Measurements from ENCODE around the gene MCHR1.
"Not testable (repeated sequence)": the region's sequence is repeated elsewhere in the genome, so short reads cannot be mapped to it uniquely, and the experiment has no call there.

Gene MCHR1

DNA sequence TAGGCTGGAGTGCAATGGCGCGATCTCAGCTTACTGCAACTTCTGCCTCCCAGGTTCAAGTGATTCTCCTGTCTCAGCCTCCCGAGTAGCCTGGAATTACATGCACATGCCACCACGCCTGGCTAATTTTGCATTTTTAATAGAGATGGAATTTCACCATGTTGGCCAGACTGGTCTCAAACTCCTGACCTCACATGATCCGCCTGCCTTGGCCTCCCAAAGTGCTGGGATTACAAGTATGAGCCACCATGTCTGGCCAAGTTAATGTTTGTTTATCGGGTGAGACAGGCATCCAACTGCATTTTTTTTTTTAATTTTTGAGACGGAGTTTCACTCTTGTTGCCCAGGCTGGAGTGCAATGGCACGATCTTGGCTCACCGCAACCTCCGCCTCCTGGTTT is 22.6 kb upstream of the MCHR1 start:
- DNase-seq = not testable (repeated sequence)

DNA sequence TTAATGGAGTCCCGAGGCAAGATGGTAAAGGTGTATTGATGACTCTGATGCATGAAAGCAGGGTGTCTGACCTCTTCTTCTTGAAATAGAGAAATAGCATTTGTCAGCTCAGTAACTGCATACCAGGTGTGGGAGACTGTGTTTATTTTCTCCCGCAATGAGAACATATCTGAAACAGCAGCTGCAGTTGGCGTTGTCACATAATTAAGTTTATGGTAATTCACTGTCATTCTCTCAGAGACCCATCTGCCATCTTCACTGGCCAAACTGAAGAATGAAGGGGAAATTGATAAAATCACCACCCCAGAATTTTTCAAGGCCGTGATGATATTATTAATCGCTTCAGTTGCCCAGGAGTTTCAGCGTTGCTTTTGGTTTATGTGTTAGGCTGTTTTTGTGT is 20.1 kb upstream of the MCHR1 start:
- no peak for DNase-seq

GRCh38 chr22:40660730-40661129 is 18.6 kb upstream of the MCHR1 start:
- DNase-seq = no peak

- DNase-seq = no peak
Measured at GRCh38 chr22:40661671-40662070, 17.6 kb upstream of the MCHR1 start.

DNA sequence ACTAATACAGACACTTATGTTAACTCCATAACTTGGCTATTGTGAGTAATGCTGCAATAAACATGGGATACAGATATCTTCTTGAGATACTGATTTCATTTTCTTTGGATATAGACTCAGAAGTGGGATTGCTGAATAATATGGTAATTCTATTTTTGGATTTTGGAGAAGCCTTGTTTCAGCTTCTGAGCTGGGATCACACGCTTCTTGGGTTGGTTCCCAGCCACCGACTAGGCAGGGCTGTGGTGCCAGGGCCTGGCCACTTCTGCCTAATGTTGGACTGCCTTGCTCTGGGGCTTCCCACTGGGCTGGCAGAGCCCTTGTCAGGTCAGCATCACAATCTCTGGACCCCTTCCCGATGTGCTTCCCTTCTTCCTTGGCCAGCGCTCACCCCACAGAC is 14.0 kb upstream of the MCHR1 start:
- DNase-seq = no peak

DNA sequence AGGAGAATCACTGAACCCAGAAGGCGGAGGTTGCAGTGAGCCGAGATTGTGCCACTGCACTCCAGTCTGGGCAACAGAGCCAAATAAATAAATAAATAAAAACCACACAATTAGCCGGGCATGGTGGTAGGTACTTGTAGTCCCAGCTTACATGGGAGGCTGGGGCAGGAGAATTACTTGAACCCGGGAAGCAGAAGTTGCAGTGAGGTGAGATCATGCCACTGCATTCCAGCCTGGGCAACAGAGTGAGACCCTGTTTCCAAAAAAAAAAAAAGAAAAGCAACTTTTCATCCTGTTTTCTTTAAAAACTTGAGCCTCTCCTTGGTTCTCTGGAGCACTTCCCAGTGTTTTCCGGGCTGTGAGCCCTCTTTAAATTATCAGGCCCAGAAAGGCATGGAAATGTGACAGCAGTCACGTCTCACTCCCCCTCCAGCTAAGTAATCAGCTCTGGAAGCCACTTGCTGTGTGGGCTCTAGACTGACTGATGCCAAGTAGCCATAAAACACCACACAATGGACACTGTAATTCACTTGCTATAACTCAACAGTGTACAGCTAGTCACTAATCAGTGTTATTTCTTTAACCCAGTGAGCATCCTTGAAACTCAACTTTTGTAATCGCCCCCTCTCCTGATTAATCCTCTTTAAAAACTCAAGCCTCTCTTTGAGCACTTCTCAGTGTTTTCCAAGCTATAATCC is 13.0 kb upstream of the MCHR1 start:
- no peak for DNase-seq

- no peak for DNase-seq
Measured at GRCh38 chr22:40668611-40669411, 10.5 kb upstream of the MCHR1 start.

- DNase-seq = no peak
Measured at GRCh38 chr22:40670058-40670457, 9.2 kb upstream of the MCHR1 start.

GRCh38 chr22:40671369-40671768 is 7.9 kb upstream of the MCHR1 start:
- DNase-seq = no peak

- no peak for DNase-seq
Measured at GRCh38 chr22:40671796-40672360, 7.4 kb upstream of the MCHR1 start.

- no peak for DNase-seq
Measured at GRCh38 chr22:40673017-40673416, 6.3 kb upstream of the MCHR1 start.

GRCh38 chr22:40674274-40674673 is 5.0 kb upstream of the MCHR1 start:
- no peak for DNase-seq

GRCh38 chr22:40676166-40676565 is 3.1 kb upstream of the MCHR1 start:
- DNase-seq = not testable (repeated sequence)

- DNase-seq = no peak
Measured at GRCh38 chr22:40676644-40677043, 2.6 kb upstream of the MCHR1 start.

GRCh38 chr22:40678493-40679248 is 613 bp upstream of the MCHR1 start:
- no peak for DNase-seq

DNA sequence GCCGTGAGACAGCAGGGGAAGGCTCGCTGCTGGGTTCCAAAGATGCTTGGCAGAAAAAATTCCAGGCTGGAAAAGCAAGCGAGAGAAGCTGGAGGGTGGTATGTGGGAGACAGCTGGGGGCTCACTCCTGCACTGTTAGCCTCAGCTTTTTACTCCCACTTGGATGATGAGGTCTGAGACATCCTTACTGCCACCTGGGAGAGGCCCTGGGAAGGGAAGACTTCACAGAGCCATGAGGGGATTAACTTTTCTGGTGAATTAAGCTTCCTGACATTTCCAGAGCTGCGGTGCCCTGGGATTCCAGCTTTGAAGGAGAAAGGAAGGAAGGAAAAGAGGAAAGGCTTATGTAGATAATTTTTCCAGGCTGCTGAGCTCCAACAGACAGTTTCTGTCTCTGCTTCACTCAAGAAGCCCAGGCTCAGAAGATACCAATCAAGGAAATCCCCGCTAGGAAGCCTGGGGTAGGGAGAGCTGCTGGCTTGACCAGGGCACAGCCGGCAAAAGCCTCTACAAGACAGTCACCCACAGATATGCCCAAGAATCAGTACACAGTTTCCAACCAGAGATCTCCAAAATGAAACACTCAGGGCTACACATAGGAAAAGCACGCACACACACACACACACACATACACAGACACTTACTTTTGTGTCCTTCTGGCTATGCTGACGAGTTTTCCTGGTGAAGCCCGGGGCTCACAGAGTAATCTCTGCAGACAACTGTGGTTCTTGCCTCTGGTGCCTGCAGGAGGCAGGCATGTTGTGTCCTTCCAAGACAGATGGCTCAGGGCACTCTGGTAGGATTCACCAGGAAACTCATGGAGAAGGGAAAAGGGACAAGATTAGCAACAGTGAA is 907 bp downstream of the MCHR1 start:
- DNase-seq = no peak

- DNase-seq = no peak
Measured at GRCh38 chr22:40680819-40681183, 1.5 kb downstream of the MCHR1 start.

DNA sequence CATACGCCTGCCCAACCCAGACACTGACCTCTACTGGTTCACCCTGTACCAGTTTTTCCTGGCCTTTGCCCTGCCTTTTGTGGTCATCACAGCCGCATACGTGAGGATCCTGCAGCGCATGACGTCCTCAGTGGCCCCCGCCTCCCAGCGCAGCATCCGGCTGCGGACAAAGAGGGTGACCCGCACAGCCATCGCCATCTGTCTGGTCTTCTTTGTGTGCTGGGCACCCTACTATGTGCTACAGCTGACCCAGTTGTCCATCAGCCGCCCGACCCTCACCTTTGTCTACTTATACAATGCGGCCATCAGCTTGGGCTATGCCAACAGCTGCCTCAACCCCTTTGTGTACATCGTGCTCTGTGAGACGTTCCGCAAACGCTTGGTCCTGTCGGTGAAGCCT is 2.2 kb downstream of the MCHR1 start:
- no peak for DNase-seq

- no peak for DNase-seq
Measured at GRCh38 chr22:40684728-40685127, 5.4 kb downstream of the MCHR1 start.

DNA sequence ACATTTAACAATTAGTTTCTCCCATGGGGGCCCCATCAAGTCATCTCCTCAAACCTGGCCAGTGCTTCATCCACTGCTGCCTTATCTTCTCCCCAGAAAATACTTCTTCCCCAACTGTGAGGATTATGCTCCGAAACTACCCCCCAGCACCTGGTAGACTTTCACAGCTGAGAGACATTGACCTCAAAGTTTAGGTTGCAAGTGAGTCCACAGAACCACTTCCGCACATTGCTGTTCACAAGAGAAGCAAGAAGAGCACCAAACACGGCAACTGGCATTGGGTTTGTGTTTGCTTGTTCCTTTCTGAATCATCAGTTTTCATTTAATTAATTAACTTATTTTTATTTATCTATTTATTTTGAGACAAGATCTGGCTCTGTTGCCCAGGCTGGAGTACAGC is 6.1 kb downstream of the MCHR1 start:
- no peak for DNase-seq

DNA sequence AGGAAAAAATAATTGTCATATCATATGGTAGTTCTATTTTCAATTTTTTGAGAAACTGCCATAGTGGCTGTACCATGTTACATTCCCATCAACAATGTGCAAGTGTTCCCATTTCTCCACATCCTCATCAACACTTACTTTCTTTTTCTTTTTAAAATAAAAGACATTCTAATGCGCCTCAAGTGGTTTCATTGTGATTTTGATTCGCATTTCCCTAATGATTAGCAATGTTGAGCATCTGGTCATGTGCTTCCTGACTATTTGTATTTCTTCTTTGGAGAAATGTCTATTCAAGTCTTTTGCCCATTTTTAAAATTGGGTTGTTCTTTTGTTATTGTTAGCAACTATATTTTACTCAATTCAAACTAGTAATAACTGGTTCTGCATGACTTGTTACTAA is 8.4 kb downstream of the MCHR1 start:
- DNase-seq = no peak

GRCh38 chr22:40690370-40690769 is 11.1 kb downstream of the MCHR1 start:
- DNase-seq = no peak

DNA sequence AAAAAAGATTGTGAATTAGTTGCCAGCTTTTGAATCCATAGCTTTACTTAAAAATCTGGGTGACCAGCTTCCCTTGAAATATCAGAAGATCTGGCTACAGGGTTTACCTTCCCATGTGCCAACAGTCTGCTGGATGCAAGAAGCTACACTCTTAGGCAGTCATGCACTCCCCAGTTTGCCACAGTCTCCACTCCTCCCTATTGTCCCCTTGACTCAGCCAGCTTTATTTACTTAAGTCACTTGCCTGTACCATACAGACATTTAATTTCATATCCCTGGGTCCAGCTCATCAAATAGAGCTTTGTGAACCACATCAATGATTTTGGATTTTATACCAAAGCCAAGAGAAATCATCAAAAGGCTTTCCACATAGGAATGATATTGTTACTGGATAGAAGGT is 12.2 kb downstream of the MCHR1 start:
- DNase-seq = no peak

Data from SIG-M5 (cell line).